Urothelium cell line (cell line): ENCODE results near the gene RIPOR2.

ENCODE experiments used
- DNase-seq: peaks from one replicate; pipeline ENCODE4 v3.0.0; 2011; ENCODE audit warnings: low spot score, mixed read lengths
- FAIRE-seq: peaks from 2 replicates; lab custom pipeline; 2011; peaks lifted over from hg19 to GRCh38; lab: Jason Lieb, UNC

Gene RIPOR2

DNA sequence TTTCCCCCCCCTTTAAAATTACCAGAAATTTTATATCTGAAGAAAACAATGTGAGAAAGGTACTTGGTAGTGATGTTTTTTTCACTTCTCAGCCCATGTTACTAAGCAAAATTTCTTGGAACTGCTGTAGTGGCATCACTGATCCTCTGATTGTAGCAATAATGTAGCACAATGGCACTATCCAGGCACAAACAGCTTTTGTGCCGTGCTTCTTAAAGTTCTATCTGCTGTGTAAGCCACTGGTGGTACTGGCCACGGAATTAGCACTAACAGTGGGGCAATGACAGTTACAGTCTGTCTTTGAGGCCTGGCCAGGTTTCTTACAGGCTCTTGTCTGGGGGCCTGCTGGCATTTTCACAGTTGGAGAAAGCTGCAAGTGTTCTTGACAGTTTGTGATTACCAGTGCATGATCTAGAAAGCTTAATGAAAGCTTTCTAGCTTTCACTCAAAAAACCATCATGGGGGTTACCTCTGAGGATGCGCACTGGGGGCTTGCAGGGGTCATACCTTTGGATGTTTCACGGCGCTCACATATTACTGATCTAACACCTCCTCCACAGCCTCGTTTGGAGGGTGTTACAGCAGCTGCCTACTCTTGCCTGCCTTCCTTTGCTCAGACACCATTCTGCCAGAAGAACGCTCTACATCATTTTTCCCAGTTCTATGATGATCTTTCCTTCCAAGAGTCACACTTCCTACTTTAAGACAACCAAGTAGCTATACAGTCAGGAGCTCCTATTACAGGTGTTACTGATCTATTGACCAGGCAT lies 78.7 kb downstream of the RIPOR2 start:
- no peak for DNase-seq

DNA sequence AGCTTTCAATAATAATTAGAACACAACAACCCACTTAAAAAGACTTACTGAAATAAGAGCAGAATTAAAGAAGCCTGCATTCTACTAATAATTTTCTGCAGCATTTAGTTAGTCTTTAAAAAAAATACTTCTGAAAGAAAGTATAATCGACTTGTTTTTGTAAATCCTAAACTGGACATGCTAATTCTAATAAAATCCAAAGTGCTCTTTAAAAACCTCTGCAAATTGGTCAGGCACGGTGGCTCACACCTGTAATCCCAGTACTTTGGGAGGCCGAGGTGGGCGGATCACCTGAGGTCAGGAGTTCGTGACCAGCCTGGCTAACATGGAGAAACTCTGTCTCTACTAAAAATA lies 79.5 kb downstream of the RIPOR2 start:
- FAIRE-seq (no peak), DNase-seq (no peak)

More for the DNA sequence above, 78.7 kb downstream of the RIPOR2 start:
- no peak for FAIRE-seq

DNA sequence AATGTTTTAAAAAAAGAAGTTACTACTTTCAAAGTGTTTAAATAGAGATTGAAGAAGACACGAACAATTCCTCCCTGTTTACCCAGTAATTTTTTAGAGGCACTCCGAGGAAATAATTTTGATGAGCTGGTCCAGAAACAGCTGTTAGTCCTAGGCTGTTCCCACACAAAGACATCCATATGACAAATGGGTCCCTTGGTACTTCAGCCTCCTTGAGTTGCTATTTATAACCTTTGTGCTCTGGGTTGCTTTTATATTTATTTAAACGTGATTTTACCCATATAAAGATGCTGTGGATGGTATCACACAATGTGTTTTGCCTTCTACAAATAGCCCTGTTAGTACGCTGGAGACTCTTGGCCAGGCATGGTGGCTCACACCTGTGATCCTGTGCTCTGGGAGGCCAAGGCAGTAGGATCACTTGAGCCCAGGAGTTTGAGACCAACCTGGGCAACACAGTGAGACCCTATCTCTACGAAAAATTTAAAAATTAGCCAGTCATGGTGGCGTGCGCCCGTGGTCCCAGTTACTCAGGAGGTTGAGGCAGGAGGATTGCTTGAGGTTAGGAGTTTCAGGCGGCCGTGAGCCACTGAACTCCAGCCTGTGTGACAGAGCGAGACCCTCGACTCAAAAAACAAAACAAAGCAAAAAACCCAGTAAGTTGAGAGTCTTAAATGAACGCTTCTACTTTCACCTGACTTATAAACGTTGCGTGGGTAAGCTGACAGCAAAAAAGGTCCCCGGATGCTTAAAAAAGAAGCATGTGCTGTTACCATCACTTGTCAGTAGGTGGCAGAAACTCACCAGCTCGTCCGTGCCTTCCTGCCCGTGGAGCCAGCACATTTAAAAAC lies 80.1 kb downstream of the RIPOR2 start:
- FAIRE-seq, result no peak

DNA sequence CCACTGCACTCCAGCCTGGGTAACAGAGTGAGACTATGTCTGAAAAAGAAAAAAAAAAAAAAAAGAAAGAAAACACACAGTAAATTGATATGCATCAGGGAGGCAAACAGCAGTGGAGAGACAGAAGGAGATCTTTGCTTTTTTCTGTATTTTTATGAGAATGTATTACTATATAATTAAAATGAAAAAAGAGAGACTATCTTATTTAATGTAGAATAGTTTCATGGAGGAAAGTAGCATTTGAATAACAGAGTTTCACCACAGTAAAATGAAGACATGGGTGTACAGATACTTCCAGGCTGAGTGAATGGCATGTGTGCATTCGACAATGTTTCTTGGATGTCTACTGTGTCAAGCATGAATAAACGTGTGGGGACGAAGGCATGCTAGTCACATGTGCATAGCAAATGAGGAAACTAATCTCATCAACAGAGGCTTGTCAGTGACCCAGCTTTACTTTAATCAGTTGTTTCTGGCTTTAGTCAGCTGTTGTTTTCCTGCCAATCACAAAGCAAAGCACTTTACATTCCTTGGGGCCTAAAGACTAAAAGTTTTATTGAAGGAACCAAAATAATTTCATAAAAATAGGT lies 81.6 kb downstream of the RIPOR2 start:
- DNase-seq (no peak), FAIRE-seq (no peak)

More for the DNA sequence above, 80.1 kb downstream of the RIPOR2 start:
- peak; percentile 72 for DNase-seq

DNA sequence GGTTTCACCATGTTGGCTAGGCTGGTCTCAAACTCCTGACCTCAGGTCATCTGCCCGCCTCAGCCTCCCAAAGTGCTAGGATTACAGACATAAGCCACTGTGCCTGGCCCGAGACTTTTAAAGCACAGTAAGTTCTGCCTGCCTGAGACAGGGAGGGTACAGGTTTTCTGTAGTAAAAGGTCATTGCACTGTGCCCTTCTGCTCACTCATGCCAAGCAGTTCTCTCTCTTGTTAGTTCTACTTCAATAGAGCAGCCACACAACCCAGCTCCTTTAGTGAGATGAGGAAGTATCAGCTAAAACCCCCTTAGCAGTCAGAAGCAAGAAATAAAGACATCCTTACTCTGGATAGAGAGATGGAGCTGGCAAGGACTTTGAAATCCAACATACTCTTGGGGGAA lies 84.7 kb downstream of the RIPOR2 start:
- FAIRE-seq (no peak), DNase-seq (no peak)

DNA sequence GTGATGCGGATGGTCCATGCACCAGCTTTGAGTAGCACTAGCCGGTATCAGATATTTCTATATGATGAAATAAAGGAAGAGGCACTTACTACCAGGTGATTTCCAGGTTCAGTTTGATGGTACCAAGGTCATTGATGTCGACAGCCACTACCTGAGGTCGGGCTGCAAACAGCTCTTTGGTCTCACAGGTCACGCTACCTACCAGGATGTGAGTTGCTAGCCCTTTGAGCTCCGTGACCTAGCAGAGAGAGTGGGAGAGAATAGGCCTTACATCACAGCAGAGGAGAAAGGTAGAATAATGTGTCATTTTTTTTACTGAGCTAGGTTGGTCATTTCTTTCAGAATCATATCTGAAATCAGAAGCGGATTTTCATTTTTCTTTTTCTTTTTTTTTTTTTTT lies 86.0 kb downstream of the RIPOR2 start:
- DNase-seq (no peak), FAIRE-seq (no peak)

DNA sequence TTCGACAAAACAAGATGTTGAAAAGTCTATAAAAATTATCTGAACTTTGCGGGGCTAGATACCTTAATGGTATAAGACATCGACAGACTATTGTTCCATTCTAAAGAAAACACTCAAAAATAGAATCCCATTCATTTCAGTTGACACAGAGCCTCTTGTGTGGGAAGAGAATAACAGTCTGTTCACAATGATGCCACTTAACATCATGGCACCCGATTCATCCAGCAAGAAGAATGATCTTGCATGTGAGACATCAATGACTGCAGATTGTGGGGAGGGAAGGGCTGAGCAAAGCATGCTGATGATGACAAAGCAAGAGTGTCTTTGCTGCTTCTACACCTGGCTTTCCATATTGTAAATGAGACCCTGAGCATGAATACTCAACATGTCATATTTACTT lies 87.3 kb downstream of the RIPOR2 start:
- FAIRE-seq, result no peak

DNA sequence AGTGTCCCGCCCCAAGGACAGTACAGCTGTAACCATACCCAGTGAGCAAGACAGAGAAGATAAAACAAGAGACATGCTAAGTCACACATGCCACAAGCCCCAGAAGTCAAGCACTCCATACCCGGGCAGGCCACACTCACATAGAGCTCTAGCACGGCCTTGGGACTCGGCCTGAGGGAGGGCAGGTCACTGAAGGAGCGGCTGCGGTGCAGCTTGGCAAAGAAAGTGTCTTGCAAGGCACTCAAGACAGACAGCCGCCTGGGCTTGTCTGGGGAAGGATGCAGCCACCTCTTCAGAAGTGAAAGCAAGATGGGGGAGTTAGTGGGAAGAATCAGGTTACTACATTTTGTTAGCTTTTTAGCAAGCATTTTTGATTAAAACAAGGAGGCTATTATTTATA lies 88.4 kb downstream of the RIPOR2 start:
- no peak for FAIRE-seq
- DNase-seq, result no peak

More for the DNA sequence above, 87.3 kb downstream of the RIPOR2 start:
- no peak for DNase-seq

DNA sequence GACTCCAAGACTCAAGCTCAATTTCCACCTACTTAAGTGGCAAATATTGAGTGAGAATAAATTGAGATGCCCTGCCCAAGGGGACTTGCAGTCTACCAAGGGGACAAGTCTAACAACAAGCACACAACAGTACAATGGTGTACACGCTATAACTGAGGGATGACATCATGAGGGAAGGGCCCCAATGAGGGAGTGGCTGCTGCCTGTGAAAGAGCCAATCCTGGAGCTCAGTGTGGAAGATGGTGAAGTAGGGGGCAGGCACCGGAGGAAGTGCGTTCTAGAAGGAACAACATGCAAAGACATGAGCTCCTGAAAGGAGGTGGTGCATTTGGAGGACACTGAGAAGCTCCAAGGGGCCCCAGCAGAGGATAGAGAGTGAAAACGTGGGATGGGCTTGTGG lies 90.2 kb downstream of the RIPOR2 start:
- FAIRE-seq, result no peak

DNA sequence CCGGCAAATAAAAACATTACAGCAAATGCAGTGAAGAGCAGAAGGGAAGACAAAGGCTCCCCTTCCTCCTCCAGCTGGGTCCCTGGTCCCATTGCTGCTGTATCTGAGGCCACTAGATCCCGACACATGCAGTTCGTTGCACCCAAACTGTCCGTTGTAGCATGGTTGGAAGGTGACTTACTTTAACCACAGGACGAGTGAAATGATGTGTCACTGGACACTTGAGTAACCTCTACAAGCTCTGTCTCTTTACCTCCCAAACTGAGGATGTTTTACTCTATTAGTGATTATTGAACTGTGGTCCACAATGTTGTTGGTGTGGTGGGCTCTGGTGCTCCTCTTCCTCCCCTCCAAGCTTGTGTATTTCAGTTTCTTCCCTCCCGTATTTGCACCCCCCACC lies 90.9 kb downstream of the RIPOR2 start:
- no peak for DNase-seq
- no peak for FAIRE-seq

More for the DNA sequence above, 90.2 kb downstream of the RIPOR2 start:
- DNase-seq, result no peak

DNA sequence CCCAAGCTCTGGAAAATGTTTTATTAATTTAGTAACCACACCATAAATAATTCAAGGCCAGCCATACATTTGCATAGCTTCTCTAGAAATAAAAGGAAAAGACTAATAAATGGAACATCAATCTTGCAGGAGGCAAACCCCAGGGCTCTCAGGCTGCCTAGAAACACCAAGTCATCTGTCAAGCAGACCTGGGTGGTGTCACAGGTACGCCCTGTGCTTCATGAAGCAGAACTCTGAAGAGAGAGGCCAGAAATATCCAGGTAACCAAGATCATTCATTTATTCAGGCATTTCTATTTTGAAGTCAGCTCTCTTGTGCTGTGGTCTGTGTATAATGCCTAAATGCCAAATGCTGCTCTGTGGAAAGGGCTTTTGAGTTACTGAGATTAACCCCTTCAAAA lies 91.7 kb downstream of the RIPOR2 start:
- DNase-seq, result no peak
- no peak for FAIRE-seq

DNA sequence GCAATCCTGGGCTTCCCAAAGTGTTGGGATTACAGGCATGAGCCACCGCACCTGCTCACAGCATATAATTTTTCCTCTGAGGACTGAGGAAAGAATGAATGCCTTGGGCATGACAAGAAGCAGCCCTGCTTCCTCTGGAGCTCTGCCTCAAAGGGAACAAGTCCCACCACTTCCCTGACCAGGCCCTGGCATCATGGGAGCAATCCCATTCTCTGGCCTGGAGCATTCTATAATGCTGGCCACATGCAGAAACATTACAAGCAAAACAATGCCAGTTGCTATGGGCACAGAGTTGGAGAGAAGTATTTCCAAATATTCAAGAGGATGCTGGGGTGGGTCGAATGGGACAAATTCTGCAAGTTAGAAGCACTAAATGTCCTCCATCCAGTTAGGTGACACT lies 95.6 kb downstream of the RIPOR2 start:
- DNase-seq, result no peak
- FAIRE-seq, result no peak

DNA sequence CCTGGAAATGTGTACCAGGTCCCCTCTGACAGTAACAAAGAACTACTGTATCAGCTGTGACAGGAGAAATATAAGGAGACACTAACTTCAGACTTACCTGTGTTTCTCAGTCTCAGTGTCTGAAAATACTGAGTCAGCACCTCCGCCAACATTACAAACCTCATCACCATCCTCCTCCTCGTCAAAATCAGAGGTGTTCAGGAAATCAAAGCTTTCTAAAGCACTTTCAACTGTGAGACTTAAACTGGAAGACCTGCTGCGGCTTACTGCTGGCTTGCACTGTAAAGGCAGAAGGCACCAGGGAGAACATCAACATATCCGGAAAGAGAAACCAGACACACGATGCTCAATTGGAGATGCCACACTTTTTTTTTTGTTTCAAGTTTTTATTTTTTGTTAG lies 96.8 kb downstream of the RIPOR2 start:
- no peak for DNase-seq
- no peak for FAIRE-seq

DNA sequence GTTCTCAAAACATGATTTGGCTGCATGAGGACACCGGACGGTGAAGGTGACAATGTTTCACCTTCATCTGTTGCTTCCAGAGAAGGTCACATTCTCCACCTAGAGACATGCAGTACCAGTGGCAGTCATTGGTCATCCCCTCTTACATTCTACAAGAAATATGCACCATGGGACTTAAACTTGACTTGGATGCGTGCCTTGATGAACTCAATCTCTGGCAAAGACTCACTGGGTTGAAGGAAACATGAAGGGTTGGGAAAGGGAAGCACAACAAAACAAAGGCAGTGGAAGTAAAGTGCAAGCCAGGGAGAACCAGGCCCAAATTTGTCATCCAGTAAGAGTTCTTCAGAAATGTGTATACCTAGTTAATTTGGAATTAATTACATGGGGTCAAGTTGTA lies 97.7 kb downstream of the RIPOR2 start:
- DNase-seq (no peak), FAIRE-seq (no peak)

DNA sequence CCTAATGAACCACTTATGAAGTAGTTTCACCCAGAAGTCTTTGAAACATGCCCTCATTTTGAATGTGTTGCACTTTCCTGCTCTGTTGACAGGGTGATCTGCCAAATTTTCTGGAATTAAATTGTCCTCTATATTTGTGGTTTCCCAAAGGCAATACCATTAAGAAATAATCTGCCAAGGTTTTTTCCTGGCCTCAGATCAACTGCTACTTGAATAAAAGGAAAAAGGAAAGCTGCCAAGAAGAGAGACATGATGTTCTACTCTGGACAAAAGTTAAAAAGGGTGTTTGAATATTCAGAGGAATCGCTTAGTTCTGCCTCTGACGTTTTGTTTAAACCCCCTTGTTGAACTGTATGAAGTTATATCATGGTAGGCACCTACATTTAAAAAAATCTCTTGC lies 99.7 kb downstream of the RIPOR2 start:
- FAIRE-seq (no peak), DNase-seq (no peak)

DNA sequence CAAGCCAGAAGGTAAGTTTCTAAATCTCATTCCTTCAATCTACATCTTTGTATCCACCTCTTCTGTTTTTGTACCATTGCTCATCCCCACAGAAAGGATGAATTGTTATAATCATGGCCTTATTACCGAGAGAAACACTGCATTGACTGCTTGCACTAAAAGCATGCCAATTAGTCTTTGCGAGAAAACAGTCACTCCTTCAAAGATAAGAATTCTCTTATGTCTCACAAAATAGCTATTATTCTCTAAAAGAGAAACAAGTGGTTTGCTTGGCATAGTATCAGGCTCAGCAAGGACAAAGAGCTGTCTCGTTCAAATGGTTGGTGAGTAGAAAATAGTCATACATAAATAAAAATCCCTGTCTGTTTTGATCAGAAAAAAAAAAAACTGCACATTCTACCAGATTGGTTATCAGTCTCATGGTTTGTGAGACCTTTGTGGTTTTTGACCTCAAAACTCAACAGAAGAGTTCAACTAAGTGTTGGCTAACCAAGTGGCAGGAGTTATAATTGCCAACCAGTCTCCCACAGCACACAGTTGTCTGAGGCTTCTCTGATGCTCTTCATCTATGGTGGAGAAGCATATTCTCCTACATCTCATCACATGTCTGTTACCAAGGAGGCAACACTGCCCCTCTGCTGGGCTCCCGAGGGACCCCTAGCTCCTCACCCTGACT lies 101.9 kb downstream of the RIPOR2 start:
- FAIRE-seq (no peak), DNase-seq (no peak)

DNA sequence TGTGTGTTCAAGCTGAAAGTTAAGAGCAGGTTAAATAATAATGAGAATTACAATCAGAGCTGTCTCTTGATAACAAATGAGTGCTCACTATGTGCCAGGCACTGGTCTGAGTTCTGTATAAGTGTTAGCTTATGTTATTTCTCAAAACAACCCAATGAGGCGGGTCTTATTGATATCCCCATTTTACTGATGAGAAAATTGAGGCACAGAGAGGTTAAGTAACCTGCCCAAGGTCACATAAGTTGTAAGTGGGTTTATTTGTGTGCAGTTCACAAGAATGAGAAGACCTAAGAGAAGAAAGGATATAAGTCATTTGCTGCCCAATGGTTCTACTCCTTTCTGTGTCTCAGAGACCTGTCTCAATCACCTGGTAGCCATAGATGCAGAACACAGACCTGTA lies 103.0 kb downstream of the RIPOR2 start:
- no peak for DNase-seq
- FAIRE-seq, result no peak

DNA sequence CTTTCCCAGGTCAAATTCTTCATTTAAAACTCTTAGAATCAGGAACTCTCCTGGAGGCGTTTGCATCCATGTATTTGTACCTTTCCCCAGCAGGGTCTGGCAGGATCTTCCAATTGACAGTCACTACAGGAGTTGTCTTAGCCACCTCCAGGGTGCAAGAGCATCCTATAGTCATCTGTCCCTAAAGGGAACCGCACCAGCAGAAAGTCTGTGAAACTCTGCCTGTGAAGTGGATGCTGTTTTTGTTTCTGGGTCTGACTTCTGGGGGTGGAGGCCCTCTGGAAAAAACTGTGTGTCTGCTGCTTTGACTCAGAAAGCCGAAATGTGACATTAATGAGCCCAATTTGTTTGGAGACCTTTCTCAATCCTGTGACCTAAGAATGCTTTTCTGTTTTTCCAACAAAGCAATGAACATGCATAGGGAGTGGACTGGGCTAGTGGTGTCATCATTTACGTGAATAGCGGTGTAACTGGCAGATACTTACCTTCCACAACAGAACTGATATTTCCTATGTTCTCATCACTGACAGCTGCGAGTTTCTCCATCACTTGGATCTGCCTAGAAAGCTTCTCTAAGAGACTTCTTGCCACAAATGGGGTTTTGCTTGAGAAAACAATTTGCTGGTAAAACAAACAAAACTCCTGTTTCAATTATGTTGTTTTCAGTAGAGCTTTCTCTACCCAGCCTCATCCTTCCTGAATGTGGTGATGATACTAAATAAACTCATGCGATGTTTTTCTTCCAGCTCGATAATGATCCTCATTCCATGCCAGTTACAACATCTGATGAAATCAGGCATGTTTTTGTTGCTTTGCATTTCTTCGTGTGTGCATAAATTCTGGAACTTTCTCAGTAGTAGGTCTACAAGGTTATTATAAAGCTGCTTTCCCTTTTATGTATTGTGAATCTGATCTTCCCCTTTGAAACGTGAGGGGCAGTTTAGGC lies 103.7 kb downstream of the RIPOR2 start:
- no peak for FAIRE-seq
- DNase-seq, result no peak

DNA sequence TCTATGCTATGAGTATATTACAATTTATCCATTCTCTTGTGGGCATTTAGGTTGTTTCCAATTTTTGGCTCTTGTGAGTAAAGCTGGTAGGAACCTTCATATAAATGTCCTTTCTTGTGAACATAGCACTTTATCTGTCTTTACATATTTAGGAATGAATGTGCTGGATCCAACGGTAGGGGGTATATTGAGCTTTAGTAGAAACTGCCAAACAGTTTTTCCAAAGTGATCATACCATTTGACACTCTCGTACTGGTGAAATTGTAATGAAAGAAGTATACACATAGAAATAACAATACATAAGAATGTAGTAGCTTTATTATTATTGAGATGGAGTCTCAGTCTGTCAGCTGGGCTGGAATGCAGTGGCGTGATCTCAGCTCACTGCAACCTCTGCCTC lies 106.1 kb downstream of the RIPOR2 start:
- DNase-seq, result no peak
- no peak for FAIRE-seq

DNA sequence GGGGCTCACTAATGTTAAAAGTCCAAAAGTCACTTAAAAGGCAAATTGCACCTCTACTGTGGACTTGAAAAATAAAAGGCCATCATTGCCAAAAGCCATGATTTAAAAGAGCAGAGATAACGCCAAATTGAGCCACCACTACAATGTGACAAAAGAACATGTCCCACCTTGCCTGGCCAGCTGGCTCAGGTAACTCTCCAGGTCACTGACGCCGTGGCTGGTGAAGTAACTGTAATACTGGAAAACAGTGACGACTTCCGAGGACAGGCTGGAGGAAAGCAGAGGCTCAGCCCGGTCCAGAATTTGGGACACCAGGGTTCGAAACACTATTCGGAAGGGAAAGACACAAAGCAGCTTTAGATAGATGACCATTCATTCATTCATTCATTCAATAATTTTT lies 107.8 kb downstream of the RIPOR2 start:
- DNase-seq, result no peak
- no peak for FAIRE-seq
